ENCODE data around the gene YARS1.

YARS1 gene

DNA sequence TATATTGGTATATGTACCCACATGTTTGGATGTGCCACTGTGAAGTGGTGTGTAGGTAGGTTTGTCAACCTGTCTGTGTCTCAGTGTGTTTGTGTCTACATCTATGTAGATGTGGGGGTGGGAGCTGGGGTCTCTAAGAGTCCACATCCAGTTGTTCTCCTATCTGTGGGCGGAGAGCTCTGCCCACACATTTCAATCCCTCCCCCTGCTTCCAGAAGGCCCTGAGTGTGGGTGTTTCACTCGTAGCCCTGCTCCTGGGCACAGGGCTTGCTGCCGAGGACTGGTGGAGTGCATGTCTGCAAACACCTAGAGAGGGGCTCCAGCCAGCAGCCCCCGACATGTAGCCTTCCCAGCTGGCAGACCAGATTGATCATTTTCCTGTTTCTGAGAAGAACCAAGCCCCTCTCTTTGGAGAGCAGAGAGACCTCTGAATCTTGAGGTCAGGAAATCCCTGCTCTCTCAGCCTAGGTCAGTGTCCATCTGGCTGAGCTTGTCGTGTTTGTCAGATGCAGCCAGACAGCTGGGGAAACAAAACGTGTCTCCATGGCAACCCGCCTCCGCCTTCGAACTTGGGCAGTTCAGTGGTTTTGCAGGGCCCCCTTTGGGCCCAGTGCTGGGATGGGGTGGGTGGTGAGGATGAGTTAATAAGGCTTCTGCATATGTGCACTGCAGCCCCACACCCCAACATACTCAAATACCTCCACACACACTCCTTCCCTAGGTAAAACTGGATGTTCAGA, 83.4 kb downstream of the YARS1 start:
- Histone ChIP-seq H3K36me3 (replicated peaks) (no peaks in the 10 kb centered on the region), H3K4me3 (ENCODE audit: low read depth, low read length) (no peak overlapping the region), H3K27ac (no peak overlapping the region), H3K27me3 (replicated peaks) (no peaks in the 10 kb centered on the region)
- TF ChIP-seq, protein P1, sequence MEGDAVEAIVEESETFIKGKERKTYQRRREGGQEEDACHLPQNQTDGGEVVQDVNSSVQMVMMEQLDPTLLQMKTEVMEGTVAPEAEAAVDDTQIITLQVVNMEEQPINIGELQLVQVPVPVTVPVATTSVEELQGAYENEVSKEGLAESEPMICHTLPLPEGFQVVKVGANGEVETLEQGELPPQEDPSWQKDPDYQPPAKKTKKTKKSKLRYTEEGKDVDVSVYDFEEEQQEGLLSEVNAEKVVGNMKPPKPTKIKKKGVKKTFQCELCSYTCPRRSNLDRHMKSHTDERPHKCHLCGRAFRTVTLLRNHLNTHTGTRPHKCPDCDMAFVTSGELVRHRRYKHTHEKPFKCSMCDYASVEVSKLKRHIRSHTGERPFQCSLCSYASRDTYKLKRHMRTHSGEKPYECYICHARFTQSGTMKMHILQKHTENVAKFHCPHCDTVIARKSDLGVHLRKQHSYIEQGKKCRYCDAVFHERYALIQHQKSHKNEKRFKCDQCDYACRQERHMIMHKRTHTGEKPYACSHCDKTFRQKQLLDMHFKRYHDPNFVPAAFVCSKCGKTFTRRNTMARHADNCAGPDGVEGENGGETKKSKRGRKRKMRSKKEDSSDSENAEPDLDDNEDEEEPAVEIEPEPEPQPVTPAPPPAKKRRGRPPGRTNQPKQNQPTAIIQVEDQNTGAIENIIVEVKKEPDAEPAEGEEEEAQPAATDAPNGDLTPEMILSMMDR (IDR thresholded peaks at IDR 0.05; ENCODE audit: low read depth, low read length, missing control alignments): no peak
- in situ Hi-C loops (cut with HindIII; ENCODE audit: low pct_ligation_motif_present, low sequenced_read_pairs): no loop called here
- peak; percentile 53 for DNase-seq

DNA sequence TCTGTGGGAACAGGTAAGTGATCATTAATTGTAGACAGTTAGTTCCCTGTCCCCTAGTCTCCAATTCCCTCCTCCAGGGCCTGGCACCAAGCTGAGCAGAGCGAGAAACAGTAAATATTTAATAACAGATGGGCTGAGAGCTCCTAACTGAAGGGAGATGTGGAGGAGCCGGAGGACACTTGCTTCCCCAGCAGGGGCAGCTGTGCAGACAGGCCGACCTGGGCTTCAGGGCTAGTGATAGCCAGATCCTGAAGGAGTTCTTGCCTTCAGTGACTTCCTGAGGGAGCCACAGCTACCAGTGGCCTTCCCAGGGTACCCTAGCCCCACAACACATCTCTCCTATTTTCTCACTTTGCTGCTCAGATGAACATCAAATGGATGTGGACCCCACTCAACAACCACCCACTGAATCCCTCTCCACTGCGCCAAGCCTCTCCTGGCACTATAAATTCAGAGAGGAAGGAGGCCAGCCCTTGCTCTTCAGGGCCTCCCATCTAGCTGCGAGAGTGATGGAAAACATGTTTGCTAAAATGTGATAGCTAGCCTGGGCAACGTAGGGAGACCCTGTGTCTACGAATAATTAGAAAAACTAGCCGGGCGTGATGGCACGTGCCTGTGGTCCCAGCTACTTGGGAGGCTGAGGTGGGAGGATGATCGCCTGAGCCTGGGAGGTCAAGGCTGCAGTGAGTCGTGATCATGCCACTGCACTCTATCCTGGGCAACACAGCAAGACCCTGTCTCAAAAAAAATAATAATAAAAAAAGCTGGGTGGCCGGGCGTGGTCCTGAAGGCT, 87.7 kb downstream of the YARS1 start:
- Histone ChIP-seq H3K27ac (no peak overlapping the region), H3K4me3 (ENCODE audit: low read depth, low read length) (no peak overlapping the region), H3K27me3 (replicated peaks) (no peaks in the 10 kb centered on the region), H3K36me3 (replicated peaks) (no peaks in the 10 kb centered on the region)
- TF ChIP-seq, protein P1 (IDR thresholded peaks at IDR 0.05; ENCODE audit: low read depth, low read length, missing control alignments): peak; percentile 22
- in situ Hi-C loops (cut with HindIII; ENCODE audit: low pct_ligation_motif_present, low sequenced_read_pairs): no loop called here
- DNase-seq: no peak

DNA sequence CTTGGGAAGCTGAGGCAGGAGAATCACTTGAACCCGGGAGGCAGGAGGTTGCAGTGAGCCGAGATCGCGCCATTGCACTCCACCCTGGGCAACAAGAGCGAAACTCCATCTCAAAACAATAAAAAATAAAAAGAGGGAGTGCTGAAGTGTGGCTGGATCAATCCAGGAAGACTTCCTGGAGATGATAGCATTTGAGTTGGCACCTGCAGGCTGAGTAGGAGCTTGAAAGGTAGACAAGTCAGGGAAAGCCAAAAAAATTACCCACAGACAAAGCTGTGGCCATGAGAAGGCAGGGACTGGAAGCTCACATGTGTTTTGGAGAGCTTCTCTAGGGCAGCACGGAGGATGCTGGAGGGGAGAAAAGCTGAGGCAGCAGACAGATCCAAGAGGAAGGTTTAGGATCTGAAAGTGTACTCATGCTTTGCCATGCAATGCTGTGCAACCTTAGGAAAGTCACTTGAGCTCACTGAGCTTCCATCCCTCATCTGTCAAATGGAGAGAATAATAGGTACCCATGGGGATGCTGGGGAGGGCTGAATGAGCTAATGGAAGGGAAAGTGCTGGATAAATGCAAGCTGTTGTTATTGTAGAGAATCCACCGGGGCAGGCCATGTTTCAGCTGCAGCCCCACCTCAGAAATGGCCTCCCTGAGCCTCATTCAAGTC, 88.6 kb downstream of the YARS1 start:
- TF ChIP-seq, protein P1 (IDR thresholded peaks at IDR 0.05; ENCODE audit: low read depth, low read length, missing control alignments): no peak
- H3K27me3 ChIP-seq (replicated peaks): no peaks in the 10 kb centered on the region
- no peak overlapping the region for H3K27ac ChIP-seq
- no peak overlapping the region for H3K4me3 ChIP-seq (ENCODE audit: low read depth, low read length)
- H3K36me3 ChIP-seq (replicated peaks): no peaks in the 10 kb centered on the region
- no peak for DNase-seq
- in situ Hi-C loops (cut with HindIII; ENCODE audit: low pct_ligation_motif_present, low sequenced_read_pairs): no loop called here

DNA sequence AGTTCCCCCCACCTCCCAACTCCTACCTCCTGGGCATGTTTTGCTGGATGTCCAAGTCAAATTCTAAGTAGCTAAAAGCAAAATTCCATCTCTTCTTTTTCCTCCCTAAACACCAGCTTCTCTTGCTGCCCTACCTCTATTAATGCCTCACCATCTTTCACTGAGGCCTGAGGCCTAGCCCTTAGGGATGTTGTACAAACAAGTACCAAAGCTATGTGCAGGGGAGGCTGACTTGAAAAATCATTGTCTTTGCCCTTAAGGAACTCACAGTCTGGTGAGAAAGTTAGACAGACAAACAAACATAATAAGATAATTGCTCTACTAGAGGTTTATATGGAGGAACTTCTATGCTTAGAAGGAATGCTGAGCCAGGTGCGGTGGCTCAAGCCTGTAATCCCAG, 89.3 kb downstream of the YARS1 start:
- Histone ChIP-seq H3K27me3 (replicated peaks) (no peaks in the 10 kb centered on the region), H3K4me3 (ENCODE audit: low read depth, low read length) (no peak overlapping the region), H3K27ac (no peak overlapping the region), H3K36me3 (replicated peaks) (no peaks in the 10 kb centered on the region)
- TF ChIP-seq, protein P1 (IDR thresholded peaks at IDR 0.05; ENCODE audit: low read depth, low read length, missing control alignments): no peak
- no peak for DNase-seq
- in situ Hi-C loops (cut with HindIII; ENCODE audit: low pct_ligation_motif_present, low sequenced_read_pairs): no loop called here

DNA sequence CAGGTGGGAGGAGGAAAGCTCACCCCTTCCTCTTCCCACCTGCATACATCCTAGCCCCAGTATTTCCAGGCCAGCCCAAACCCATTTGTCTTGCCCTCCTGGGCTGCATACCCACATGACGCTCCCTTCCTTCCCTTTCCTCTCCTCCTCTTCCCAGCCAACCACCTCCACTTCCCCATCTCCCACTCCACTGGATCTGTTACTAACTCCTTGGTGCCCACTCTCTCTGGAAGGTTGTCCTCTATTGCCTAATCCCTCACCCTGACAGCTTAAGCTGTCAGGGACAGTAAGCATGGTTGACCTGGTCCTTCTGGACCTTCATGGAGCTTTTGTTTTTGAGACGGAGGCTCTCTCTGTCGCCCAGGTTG, 91.6 kb downstream of the YARS1 start:
- TF ChIP-seq, protein P1 (IDR thresholded peaks at IDR 0.05; ENCODE audit: low read depth, low read length, missing control alignments): no peak
- H3K27ac ChIP-seq: no peak overlapping the region
- in situ Hi-C loops (cut with HindIII; ENCODE audit: low pct_ligation_motif_present, low sequenced_read_pairs): no loop called here
- no peak for DNase-seq
- no peak overlapping the region for H3K4me3 ChIP-seq (ENCODE audit: low read depth, low read length)
- H3K36me3 ChIP-seq (replicated peaks): no peaks in the 10 kb centered on the region
- no peaks in the 10 kb centered on the region for H3K27me3 ChIP-seq (replicated peaks)
